Liver (tissue), 9 donors: ENCODE results near the gene MED10. TPM values are rescaled to one million over a fixed set of nuclear protein-coding genes. Genes with fewer than 3 reads are reported as not detected.

Source experiments
- DNase-seq: peaks from one replicate; pipeline ENCODE4 v3.0.0-alpha.2; 2017; ENCODE audit warnings: low spot score
- H3K27ac ChIP-seq, 2 donors: one replicate each; pipeline ENCODE4 v1.7.0; 2013; ENCODE audit warnings: inconsistent platforms in 2 of 2, low read length in 2 of 2, control low read depth in 1 of 2, low read depth in 1 of 2, mild to moderate bottlenecking in 1 of 2
- H3K27me3 ChIP-seq, 4 donors: one replicate each; pipeline versions ENCODE4 v1.6.1 to v1.7.0; 2013; ENCODE audit warnings: low read length in 3 of 4, inconsistent platforms in 1 of 4, mild to moderate bottlenecking in 1 of 4, moderate library complexity in 1 of 4; ENCODE audit not compliant: control insufficient read depth in 4 of 4, insufficient read depth in 4 of 4
- H3K36me3 ChIP-seq, 4 donors: one replicate each; pipeline versions ENCODE4 v1.6.1 to v1.7.0; 2013; ENCODE audit warnings: low read length in 3 of 4, mild to moderate bottlenecking in 3 of 4, low read depth in 1 of 4, moderate library complexity in 1 of 4; ENCODE audit not compliant: control insufficient read depth in 4 of 4, insufficient read depth in 3 of 4
- H3K4me1 ChIP-seq, 4 donors: one replicate each; pipeline versions ENCODE4 v1.6.1 to v1.7.0; 2013; ENCODE audit warnings: low read length in 3 of 4, mild to moderate bottlenecking in 3 of 4, moderate library complexity in 1 of 4; ENCODE audit not compliant: control insufficient read depth in 4 of 4, insufficient read depth in 4 of 4
- H3K4me3 ChIP-seq, 3 donors: one replicate each; pipeline versions ENCODE4 v1.6.1 to v1.7.0; 2013; ENCODE audit warnings: low read length in 3 of 3, control low read depth in 1 of 3, low read depth in 1 of 3, mild to moderate bottlenecking in 1 of 3
- H3K9ac ChIP-seq, 2 donors: one replicate each; pipeline ENCODE4 v1.7.0; 2013; ENCODE audit warnings: low read length in 2 of 2, mild to moderate bottlenecking in 2 of 2, moderate library complexity in 2 of 2, control low read depth in 1 of 2, low read depth in 1 of 2
- H3K9me3 ChIP-seq, 4 donors: one replicate each; pipeline versions ENCODE4 v1.6.1 to v1.7.0; 2013; ENCODE audit warnings: low read length in 3 of 4; ENCODE audit not compliant: control insufficient read depth in 4 of 4
- ATF3 ChIP-seq: IDR thresholded peaks from 2 replicates; pipeline ENCODE4 v1.6.1; 2016; ENCODE audit warnings: antibody characterized with exemption
- EGR1 ChIP-seq, 2 donors: IDR thresholded peaks; 2 replicates each; pipeline ENCODE4 v1.6.1; 2016 to 2018; ENCODE audit warnings: antibody characterized with exemption in 2 of 2, low read depth in 2 of 2
- FOXA2 ChIP-seq: IDR thresholded peaks from 2 replicates; pipeline ENCODE4 v1.6.1; 2016; ENCODE audit warnings: antibody characterized with exemption
- GABPA ChIP-seq, 2 donors: IDR thresholded peaks in 1 of 2; conservative IDR thresholded peaks in 1 of 2; 2 replicates each; pipeline ENCODE4 v1.6.1; 2016; ENCODE audit warnings: antibody characterized with exemption in 2 of 2, mild to moderate bottlenecking in 1 of 2, moderate library complexity in 1 of 2
- HNF4A ChIP-seq, 2 donors: conservative IDR thresholded peaks; 2 replicates each; pipeline ENCODE4 v1.6.1; 2016; ENCODE audit warnings: antibody characterized with exemption in 2 of 2, mild to moderate bottlenecking in 2 of 2
- HNF4G ChIP-seq: IDR thresholded peaks from 2 replicates; pipeline ENCODE4 v1.6.1; 2016; ENCODE audit warnings: antibody characterized with exemption
- JUND ChIP-seq, 2 donors: IDR thresholded peaks; 2 replicates each; pipeline ENCODE4 v1.6.1; 2016; ENCODE audit warnings: antibody characterized with exemption in 2 of 2
- MAX ChIP-seq: IDR thresholded peaks from 2 replicates; pipeline ENCODE4 v1.6.1; 2016; ENCODE audit warnings: antibody characterized with exemption
- REST ChIP-seq: IDR thresholded peaks from 2 replicates; pipeline ENCODE4 v1.6.1; 2016; ENCODE audit warnings: antibody characterized with exemption, mild to moderate bottlenecking
- RXRA ChIP-seq, 2 donors: IDR thresholded peaks; 2 replicates each; pipeline ENCODE4 v1.6.1; 2017 to 2018; ENCODE audit warnings: antibody characterized with exemption in 2 of 2, mild to moderate bottlenecking in 1 of 2
- SP1 ChIP-seq: IDR thresholded peaks from 2 replicates; pipeline ENCODE4 v1.6.1; 2018; ENCODE audit warnings: antibody characterized with exemption, mild to moderate bottlenecking
- TAF1 ChIP-seq: conservative IDR thresholded peaks from 2 replicates; pipeline ENCODE4 v1.6.1; 2016; ENCODE audit warnings: antibody characterized with exemption, mild to moderate bottlenecking
- YY1 ChIP-seq: IDR thresholded peaks from 2 replicates; pipeline ENCODE4 v1.6.1; 2016; ENCODE audit warnings: antibody characterized with exemption, mild to moderate bottlenecking
- ZBTB33 ChIP-seq: IDR thresholded peaks from 2 replicates; pipeline ENCODE4 v1.6.1; 2016; ENCODE audit warnings: antibody characterized with exemption
- WGBS: extraction: QIAGEN DNeasy Blood & Tissue Kit; methylation state at CpG from one replicate; pipeline ENCODE4 v1.1.7; 2013; 5-methylcytosine and 5-hydroxymethylcytosine counted together
- polyA plus RNA-seq, 2 donors: library from polyadenylated mRNA; stranded (reverse) in 1 of 2; unstranded in 1 of 2; fragments of 200-250 nt in 1 of 2; fragments of >200 nt in 1 of 2; fragmentation: Nextera tagmentation in 1 of 2; extraction: Ambion mirVana in 1 of 2; gene quantifications; one replicate each; pipeline versions ENCODE4 v1.2.1 to v1.2.3, GENCODE V29; 2013 to 2015
- total RNA-seq, 2 donors: library from RNA; depleted of rRNA; stranded (reverse); fragments of >200 nt; gene quantifications; one replicate each; pipeline ENCODE4 v1.2.3, GENCODE V29; 2014
- donor health status: healthy.
- donor health status: healthy.
- donor health status: healthy.
- donor health status: healthy.
- donor health status: healthy.

Gene MED10
- total and polyA plus RNA-seq, 4 donors, result 6.1 to 31.5 (median 11.5) TPM

- 76% methylated on average over 13 of the region's 13 CpGs for WGBS
Measured at GRCh38 chr5:6423327-6424109, 45.2 kb upstream of the MED10 start.

GRCh38 chr5:6419340-6419852 is 41.0 kb upstream of the MED10 start:
- peaks cover 0 to 2% (median 0%) of the 10 kb centered on the region in 4 donors for H3K27me3 ChIP-seq
- 57% methylated on average over 8 of the region's 8 CpGs for WGBS
- H3K36me3 ChIP-seq, result no peaks in the 10 kb centered on the region
- no peak for DNase-seq
- H3K9ac ChIP-seq, result no peak overlapping the region
- H3K27ac ChIP-seq, result no peak overlapping the region
- no peak overlapping the region for H3K4me3 ChIP-seq
- no peaks in the 10 kb centered on the region for H3K4me1 ChIP-seq
- TF ChIP-seq REST (no peak), FOXA2 (no peak), HNF4G (no peak), GABPA (IDR thresholded peaks at IDR 0.05 in 1 of 2, conservative IDR thresholded peaks at IDR 0.05 in 1 of 2) (no peak), MAX (no peak), ATF3 (no peak), EGR1 (IDR thresholded peaks at IDR 0.05; ENCODE audit: low read depth in 2 of 2) (no peak)
- no peaks in the 10 kb centered on the region for H3K9me3 ChIP-seq

More at GRCh38 chr5:6423327-6424109, 45.2 kb upstream of the MED10 start:
- Histone ChIP-seq H3K4me3 (no peak overlapping the region), H3K27ac (no peak overlapping the region), H3K4me1 (no peaks in the 10 kb centered on the region), H3K9me3 (no peaks in the 10 kb centered on the region), H3K9ac (no peak overlapping the region), H3K27me3 (peaks cover 0 to 6% (median 0%) of the 10 kb centered on the region in 4 donors), H3K36me3 (no peaks in the 10 kb centered on the region)
- DNase-seq, result no peak
- TF ChIP-seq MAX (no peak), SP1 (no peak), TAF1 (no peak), RXRA (IDR thresholded peaks at IDR 0.05) (no peak), HNF4A (conservative IDR thresholded peaks at IDR 0.05) (no peak), YY1 (no peak), ZBTB33 (no peak), HNF4G (no peak), GABPA (IDR thresholded peaks at IDR 0.05 in 1 of 2, conservative IDR thresholded peaks at IDR 0.05 in 1 of 2) (no peak), EGR1 (IDR thresholded peaks at IDR 0.05; ENCODE audit: low read depth in 2 of 2) (no peak), JUND (IDR thresholded peaks at IDR 0.05) (no peak)
